Measurements from ENCODE around the gene P2RX1. TPM values are rescaled to one million over a fixed set of nuclear protein-coding genes. Genes with fewer than 3 reads are reported as not detected.

The P2RX1 gene
- total RNA-seq, 1 experiment from 2014 or later, result not detected

DNA sequence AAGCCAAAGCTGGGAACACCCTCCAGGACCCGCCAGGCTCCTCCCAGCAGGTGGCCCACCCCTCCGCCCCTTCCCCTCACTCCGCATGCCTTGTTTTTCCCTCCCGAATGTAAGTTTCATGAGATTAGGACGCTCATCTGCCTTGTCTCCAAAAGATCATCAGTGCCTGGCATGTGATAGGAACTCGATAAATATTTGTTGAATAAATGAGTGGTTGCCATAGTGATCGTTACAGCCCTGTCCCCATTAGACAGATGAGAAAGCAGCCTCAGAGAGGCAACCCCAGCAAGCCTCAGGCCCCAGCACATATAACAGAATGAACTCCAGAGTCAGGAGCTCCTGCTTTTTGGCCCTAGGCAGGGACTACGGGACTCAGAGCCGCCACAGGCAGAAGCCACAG is 28.5 kb downstream of the P2RX1 start:
- no peak for DNase-seq (ENCODE audit: low read depth)

DNA sequence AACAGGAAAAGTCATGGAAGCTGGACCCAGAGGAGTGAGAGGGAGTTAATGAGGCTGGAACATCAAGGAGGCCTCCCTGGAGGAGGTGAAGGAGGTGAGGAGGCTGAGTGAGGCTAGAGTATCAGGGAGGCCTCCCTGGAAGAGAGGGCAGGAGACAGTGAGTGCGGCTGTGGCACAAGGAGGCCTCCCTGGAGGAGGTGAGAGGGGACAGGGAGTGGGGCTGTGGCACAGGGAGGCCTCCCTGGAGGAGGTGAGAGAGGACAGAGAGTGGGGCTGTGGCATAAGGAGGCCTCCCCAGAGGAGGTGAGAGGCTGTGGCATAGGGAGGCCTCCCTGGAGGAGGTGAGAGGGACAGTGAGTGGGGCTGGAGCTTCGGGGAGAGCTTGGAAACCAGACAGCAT is 28.9 kb downstream of the P2RX1 start:
- no peak for DNase-seq (ENCODE audit: low read depth)

DNA sequence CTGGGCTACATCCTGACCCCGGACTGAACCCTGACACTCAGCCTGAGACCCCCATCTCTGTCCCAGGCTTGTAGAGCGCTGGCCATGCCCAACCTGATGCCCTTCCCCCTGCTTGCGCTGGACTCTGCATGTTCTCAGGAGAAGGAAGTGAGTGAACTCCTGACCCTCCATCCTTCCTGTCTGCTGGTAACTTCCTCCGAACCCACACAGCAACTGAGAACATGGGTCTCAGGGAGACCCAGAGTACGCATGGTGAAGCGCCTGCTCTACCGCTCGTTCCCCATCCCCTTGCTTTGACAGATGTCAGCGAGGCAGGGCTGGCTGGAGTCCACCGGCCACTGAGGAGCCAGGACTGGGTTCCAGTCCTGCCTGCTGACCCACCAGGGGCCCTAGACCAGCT is 29.5 kb downstream of the P2RX1 start:
- DNase-seq (ENCODE audit: low read depth), result no peak

DNA sequence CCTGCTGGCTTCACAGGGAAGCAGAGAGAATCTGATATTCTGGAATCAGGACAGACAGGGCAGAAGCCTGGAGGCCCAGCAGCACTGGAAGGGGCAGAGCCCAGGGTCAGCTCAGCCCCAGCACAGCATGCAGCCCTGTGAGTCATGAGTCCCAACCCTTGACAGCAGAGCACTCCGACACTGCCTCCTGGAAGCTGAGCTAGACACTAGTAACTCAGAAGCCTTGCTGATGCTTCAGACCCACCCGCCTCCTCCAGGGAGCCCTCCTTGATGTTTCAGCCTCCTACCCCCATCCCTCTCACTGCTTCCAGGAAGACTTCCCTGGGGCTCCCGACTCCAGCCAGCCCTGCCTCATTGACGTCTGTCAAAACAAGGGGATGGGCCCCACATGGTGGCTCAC is 30.3 kb downstream of the P2RX1 start:
- DNase-seq (ENCODE audit: low read depth), result peak; percentile 42

DNA sequence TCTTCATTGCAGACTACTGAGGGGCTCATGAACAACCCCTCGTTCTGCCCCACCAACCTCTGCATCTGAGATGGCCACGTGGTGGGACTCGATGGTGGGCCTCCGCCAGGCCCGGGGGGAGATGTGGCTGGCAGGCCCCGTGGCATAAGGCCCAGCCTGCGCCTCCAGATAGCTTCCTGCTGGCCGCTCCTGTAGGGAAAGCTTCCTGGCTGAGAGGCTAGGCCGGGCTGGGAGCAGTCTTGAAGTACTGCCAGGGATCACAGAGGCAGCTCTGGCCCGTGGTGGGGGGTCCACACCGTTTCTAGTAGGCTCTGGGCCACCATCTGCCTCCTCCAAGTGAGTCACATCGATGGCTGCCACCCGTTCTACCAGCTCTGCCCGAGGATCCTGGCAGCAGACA is 31.0 kb downstream of the P2RX1 start:
- no peak for DNase-seq (ENCODE audit: low read depth)

DNA sequence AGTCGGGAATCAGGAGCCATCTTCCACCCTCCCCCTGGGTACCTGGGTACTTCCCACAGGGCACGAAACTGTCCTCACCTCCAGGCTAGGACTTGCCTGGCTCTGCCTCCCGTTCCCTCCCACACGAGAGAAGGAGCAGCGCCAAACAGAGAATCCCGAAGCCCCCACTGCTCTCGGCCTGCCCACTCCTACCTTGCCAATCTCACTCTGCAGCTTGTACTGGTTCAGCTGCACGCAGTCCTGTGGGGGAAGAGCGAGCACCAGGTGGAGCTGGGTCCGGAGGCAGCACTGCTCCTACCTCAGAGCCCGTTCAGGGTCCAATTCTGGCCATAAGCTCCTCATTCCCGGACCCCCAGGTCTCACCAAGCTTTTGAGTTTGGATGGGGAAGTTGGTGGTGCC is 32.1 kb downstream of the P2RX1 start:
- no peak for DNase-seq (ENCODE audit: low read depth)

DNA sequence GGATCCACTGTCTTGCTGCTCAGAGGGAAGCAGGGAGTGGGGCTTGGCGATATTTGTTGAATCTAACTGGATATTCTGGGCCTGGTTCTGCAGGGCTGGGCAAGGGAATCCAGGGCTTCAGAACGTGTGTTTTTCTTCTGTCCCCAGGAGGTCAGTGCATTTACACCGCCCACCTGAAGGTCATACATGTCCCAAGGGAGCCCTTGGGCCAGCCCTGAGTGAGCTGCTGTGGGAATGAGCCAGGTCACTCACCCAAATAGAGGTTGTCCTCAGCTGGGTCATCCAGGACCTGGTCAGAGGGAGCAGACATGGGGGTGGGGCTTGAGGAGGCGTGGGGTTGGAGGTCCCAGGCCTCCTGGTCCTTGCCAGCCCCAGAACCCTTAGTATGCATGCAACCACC is 34.0 kb downstream of the P2RX1 start:
- DNase-seq (ENCODE audit: low read depth), result no peak

DNA sequence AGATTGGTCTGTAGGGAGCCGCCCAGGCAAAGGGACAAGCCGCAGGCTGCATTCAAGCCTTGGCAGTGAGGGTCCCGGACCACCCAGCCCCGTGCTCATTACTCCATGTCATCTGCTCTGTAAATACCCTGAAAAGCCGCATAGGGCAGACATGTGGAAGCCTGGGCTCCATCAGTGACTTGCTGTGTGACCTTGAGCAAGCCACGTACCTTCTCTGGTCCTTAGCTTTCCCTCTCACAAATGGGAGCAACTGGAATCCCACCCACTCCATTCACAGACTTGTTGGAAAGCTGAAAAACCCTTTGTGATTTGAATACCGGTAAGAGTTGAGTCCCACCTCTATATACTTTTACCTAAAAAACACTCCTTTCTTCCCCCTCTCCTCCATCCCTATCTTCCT is 35.3 kb downstream of the P2RX1 start:
- DNase-seq (ENCODE audit: low read depth), result no peak

DNA sequence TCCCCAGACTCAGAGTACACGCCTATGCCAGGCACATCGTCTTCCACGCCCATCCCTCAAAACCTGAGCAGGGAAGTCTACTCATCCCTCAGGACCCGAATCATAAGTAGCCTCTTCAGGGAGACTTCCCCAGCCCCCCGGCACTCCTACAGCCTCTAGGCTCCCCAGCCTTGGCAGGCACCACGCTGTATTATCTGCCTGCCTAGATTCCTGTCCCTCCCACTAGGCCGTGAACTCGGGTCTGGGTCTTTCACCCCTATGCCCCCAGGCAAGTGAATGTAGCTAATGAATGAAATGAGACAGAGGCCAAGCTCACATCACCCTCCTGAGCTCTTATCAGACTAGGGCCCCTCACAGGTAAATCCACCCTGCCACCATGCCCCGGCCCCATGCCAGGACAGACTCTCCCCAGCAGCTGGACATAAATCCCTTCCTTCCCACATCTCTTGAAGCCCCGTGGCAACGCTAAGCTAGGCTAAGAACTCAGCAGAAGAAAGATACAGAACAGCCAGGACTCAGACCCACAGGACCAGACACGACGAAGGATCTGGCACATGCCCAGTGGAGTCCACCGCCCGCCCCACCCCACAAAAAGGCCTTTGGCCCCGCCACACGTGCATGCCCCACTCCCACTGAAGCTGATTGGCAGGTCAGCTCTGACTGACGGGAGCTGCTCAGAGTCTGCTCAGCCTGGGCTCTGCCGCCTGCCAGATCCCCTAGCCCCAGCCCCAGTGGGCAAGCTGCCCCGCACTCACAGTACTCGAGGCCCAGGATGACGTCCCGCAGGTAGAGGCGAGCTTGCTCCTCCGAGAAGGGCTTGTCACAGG is 36.5 kb downstream of the P2RX1 start:
- no peak for DNase-seq (ENCODE audit: low read depth)

DNA sequence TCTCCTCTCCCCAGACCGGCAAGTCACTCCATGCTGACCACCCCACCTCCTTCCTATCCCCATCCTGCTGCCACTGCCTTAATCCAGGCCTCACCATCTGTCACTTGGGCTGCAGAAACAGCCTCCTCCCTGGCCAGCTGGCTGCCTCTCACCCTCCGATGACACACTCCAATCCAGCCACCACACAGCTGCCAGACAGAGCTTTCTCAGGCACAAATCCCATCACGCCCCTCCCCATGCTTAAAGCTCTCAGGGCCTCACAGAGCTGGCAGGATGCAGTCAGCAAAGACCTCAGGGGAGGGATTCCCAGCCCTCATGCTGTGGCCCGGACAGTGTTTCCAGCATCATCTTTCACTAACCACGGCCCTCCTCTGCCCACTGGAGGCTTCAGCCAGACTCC is 37.1 kb downstream of the P2RX1 start:
- DNase-seq (ENCODE audit: low read depth), result peak; percentile 63

DNA sequence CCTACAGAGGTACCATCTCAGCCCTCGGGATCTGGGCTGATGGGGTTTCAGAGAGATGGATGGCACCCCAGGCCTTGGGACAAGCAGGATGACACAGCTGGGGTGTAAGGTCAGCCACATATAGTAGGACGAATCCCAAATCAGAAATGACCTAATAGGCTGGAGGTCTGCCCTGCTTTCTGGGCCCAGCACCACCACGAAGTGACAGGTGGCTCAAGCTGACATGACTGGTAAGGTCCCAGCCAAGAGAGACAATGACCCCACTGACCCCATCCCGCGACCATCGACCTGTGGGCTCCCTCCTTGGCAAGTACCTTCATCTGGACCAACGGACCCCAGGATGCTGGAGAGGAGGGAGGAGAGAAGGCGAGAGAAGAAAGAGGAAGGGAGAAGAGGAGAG is 39.0 kb downstream of the P2RX1 start:
- no peak for DNase-seq (ENCODE audit: low read depth)

DNA sequence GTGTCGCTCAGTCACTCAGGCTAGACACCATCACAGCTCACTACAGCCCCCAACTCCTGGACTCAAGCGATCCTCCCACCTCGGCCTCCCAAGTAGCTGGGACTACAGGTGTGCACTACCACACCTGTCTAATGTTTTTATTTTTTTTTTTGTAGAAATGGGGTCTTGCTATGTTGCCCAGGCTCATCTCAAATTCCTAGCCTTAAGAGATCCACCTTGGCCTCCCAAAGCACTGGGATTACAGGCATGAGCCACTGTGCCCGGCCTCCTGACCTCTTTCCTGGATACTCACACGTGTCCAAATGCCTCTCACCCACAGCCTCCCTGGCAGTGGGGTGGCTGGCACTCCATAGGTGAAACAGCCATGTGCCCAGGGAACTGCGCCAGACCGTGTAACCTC is 40.9 kb downstream of the P2RX1 start:
- no peak for DNase-seq (ENCODE audit: low read depth)

DNA sequence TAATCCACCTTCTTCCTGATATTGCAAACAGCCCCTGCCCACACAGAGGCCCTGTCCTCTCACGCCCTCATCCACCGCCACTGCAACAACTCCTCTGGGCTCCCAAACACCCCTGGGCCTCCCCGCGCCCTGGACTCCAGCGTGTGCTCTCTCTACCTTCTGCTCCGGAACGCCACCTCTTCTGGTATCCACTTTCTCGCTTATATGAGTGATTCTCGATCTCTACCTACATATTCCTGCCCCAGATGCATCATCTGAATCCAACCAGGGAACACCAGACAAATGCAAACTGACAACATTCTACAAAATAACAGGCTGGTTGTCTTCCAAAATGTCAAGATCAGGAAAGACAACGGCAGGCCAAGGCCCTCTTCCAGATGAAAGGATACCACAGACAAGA is 42.4 kb downstream of the P2RX1 start:
- DNase-seq (ENCODE audit: low read depth), result no peak

DNA sequence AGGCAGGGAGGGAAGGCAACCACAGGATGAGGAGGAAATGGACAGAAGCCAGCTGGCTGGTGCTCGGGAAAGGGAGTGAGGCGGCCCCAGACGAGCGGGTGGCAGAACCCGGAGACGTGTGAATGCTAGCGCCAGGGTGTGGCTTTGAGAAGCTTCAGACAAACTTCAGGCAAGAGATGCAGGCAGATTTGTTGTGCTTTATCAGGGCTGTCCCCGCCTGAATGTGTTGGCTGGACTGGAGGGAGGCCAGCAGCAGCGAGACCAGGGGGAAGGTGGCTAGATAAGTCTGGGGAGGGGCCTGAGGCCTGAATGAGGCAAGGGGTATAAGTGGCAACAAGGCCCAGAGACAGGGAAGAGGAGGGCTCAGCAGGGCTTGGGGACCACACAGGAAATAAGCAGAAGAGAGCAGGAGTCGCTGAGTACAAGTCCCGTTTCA is 45.4 kb downstream of the P2RX1 start:
- no peak for DNase-seq (ENCODE audit: low read depth)

DNA sequence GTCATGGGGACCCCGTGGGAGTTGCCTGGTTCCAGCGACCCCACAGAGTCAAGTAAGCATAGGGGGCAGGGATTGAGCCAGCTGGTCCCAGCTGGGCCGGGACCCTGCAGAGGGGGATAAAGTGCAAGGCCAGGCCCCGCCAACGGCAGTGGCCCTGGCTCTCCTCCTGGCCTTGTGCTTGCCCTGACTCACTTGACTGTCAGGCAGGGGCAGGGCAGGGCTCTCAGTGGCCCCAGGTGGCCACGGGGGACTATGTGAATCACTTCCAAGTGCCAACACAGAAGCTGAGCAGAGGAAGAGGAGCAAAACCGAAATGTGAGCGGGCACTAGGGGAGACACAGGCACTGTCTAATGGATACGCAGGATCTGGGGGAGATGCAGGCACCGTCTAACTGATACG is 48.7 kb downstream of the P2RX1 start:
- no peak for DNase-seq (ENCODE audit: low read depth)

DNA sequence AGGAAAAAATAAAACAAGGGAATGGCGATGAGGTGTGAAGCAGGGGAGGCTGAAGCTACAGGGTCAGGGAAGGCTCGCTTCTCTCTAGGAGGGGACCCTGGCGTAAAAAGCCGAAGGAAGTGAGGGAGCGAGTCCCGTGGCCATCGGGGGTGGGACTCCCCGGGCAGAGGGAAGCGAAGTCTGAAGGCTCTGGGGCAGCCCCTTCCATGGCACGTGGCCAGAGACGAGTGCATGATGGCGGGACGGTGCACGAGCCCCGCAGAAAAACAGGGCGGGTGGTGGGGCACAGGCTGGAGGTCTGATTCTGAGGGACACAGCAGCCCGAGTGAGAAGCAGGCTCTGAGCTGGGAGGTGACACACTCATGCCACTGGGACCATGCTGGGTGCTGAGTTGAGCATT is 49.2 kb downstream of the P2RX1 start:
- no peak for DNase-seq (ENCODE audit: low read depth)

DNA sequence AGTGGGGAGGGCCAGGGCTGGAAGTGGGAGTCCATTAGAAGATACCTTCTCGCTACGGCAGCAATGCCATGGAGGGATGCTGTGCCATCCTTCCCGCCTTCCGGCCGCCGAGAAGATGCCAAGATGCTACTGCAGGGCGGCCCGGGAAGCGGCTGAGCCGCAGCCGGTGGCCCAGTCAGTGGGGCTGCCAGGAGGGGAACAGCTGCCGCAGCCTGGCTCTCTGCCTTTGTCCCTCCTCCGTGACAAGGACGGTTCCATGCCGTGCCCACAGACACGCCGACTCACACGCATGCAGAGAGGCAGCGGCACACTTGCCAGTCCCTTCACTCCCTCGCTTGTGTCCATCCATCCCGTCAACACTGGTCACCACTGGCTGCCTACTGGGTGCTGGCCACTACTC is 50.0 kb downstream of the P2RX1 start:
- DNase-seq (ENCODE audit: low read depth), result no peak

DNA sequence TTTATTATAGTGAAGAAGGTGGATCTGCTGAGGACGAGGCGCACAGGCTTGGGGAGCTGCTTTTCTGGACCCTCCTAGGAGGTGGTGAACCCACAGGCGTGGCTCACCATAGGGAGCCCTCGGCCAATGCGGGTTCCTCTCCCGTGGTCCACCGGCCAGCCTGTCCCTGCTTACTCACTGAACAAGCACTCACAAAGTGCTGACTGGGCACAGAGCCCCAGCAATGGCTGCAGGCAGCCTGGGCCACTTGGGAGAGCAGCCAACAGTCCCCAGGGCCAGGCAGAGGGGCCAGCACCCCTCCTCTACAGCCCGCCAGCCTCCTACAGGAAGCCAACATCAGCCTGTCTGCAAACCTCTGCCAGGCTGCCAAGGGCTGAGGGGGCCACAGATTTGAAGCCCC is 51.1 kb downstream of the P2RX1 start:
- DNase-seq (ENCODE audit: low read depth), result peak; percentile 48

DNA sequence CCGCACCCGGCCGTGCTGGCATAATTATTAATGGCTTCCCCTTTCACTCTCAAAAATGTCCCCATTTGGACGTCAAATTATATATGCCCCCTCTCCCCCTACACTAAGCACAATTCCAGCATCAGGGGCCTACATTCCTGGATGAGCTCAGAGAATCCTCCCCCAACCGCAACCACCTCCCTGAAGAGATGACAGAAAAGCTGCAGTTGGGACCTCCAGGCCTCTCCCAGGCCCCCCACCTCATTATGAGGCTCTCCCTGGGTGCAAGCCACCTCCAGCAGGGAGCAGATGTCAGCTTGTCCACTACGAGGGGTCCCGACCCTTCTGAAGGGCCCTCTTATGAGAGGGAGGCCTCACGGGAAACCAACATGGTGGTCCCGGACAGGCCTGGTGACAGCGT is 51.7 kb downstream of the P2RX1 start:
- no peak for DNase-seq (ENCODE audit: low read depth)

DNA sequence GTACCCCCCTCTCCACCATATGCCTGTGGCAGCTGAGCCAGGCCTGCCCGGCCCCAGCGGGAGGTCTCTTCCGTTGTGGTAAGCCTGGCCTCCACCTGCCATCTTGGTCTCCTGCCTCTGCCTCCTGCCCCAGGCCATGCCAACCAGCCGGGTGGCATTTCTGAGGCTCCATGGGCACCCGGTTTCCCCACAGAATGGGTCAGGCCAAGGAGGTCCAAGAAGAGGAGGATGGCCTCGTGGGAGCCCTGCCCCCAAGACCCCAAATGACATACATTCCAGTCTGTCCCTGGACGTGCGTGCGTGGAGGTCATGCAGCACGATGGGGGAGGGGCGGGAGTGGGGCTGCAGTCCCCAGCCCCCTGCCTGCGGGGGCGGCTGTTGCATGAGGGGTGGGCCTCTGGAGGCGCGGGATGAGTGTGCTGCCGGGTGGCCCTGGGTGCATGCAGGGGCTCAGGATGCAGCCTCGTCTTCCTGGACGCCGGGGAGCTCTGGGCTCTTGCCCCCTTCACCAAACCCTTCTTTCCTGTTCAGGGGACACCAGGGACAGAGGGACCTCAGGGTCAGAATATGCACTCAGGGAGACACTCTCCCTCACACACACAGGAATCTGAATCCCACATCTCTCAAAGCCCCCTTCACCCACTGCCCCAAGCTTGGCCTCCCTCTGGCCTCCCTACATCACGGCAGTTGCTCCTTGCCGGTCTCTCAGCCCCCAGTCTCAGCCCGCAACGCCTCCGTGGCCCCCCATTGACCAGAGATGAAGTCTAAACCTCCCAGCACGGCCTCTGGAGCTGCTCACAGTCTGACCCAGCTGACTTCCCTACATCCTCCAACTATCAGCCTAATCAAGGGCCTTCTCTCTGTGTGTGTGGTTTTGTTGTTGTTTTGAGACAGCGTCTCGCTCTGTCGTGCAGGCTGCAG is 54.2 kb downstream of the P2RX1 start:
- DNase-seq (ENCODE audit: low read depth), result no peak

DNA sequence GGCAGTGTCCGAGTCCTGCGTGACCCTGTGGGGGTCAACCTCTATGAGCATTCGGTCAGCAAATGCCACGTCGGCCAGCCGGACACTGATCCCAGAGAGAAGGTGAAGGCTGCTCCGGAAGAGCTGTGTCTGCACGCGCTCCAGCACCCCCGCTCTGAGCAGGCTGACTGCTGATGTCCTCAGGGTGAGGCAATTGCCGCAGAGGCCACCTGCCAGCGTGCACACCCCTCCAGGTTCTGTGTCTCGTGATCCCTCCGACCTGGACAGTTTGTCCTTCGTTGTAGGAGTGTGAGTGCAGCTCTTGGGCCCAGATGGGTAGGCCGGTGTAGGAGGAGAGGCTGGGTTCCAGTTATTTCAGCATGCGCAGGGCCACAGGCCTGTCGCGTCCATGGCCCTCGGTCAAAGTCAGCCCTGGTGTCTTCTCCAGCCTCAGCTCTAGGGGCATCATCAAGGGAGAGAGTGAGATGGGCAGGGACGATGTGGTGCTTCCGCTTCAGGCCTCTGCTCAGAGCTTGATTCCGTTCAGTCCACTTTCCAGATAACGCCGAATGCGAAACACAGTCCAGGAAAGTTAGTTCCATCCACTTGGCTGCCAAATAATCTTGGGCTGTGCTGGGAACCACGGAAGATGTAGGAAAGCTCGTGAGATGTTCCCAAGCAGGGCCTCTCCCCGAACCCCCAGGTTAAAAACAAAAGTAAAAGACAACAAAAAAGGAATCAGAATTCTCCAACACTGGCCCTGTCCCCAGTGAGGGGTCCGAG is 55.1 kb downstream of the P2RX1 start:
- no peak for DNase-seq (ENCODE audit: low read depth)

DNA sequence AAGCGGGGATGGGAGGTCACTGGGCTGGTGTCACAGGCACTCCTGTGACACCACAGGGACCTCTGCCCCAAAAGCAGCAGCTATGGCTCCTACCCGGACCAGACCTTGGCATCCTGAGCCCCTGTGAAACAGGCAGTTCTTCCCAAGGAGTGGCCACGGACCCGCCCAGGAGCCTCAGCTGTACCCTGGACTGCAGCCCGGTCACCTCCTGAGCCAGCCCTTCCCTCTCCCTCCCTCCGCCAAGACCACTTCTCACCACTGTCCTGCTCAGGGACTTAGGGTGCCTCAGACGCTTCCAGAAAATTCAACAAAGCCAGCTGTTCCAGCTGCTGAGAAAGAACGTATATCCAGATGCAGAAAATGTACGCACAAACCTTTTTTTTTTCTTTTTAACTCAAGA is 56.3 kb downstream of the P2RX1 start:
- DNase-seq (ENCODE audit: low read depth), result no peak
